HUDEP-2 (cell line): ENCODE measurements around the gene CYP26B1.

Experiments
- DNase-seq, 76 experiments: peaks; one replicate each; lab custom pipeline; 2025; ENCODE audit not compliant: unreplicated experiment in 76 of 76; lab: John Stamatoyannopoulos, UW

The CYP26B1 gene

GRCh38 chr2:72147303-72147971 is at the start of gene CYP26B1:
CYP26B1 (minus strand) TSS chr2:72147862; CDS start chr2:72147834, 28 bp downstream.
- DNase-seq: no peak

- DNase-seq: no peak
Observed at GRCh38 chr2:72193723-72194122, 46.1 kb upstream of the CYP26B1 start.

GRCh38 chr2:72191441-72191840 is 43.8 kb upstream of the CYP26B1 start:
- DNase-seq: no peak

- no peak for DNase-seq
Observed at GRCh38 chr2:72185206-72185605, 37.5 kb upstream of the CYP26B1 start.

- no peak for DNase-seq
Observed at GRCh38 chr2:72183466-72183865, 35.8 kb upstream of the CYP26B1 start.

GRCh38 chr2:72183016-72183415 is 35.4 kb upstream of the CYP26B1 start:
- DNase-seq: no peak

GRCh38 chr2:72182547-72182946 is 34.9 kb upstream of the CYP26B1 start:
- DNase-seq: no peak

GRCh38 chr2:72181616-72182015 is 34.0 kb upstream of the CYP26B1 start:
- no peak for DNase-seq

GRCh38 chr2:72180351-72180750 is 32.7 kb upstream of the CYP26B1 start:
- no peak for DNase-seq

GRCh38 chr2:72178551-72178950 is 30.9 kb upstream of the CYP26B1 start:
- DNase-seq: no peak

- DNase-seq: no peak
Observed at GRCh38 chr2:72176281-72176680, 28.6 kb upstream of the CYP26B1 start.

GRCh38 chr2:72175636-72176035 is 28.0 kb upstream of the CYP26B1 start:
- no peak for DNase-seq

- no peak for DNase-seq
Observed at GRCh38 chr2:72173640-72174321, 26.1 kb upstream of the CYP26B1 start.

- no peak for DNase-seq
Observed at GRCh38 chr2:72172478-72172877, 24.8 kb upstream of the CYP26B1 start.

- DNase-seq: no peak
Observed at GRCh38 chr2:72166279-72166678, 18.6 kb upstream of the CYP26B1 start.

GRCh38 chr2:72165792-72166191 is 18.1 kb upstream of the CYP26B1 start:
- DNase-seq: no peak

GRCh38 chr2:72162574-72162973 is 14.9 kb upstream of the CYP26B1 start:
- no peak for DNase-seq

- no peak for DNase-seq
Observed at GRCh38 chr2:72159211-72159993, 11.7 kb upstream of the CYP26B1 start.

GRCh38 chr2:72157871-72158771 is 10.5 kb upstream of the CYP26B1 start:
- no peak for DNase-seq

- DNase-seq: no peak
Observed at GRCh38 chr2:72156872-72157271, 9.2 kb upstream of the CYP26B1 start.

- DNase-seq: no peak
Observed at GRCh38 chr2:72155737-72156136, 8.1 kb upstream of the CYP26B1 start.
